Activated naive CD8-positive, alpha-beta T cell treated with anti-CD3 and anti-CD28 coated beads, Interleukin-2, amount 50 U/mL, for 24 hours (primary cell): ENCODE data around the gene CIRBP.
A peak's percentile ranks its signal among the peaks of the same experiment; 100 is the strongest.

Experiments used
- ATAC-seq: fragments of 150-1000 bp; cut with Tn5 transposase; one replicate; pipeline ENCODE4 v1.10.0; 2021
- DNase-seq: peaks from one replicate; pipeline ENCODE4 v3.0.0; 2021
- H3K27ac Mint-ChIP-seq: one replicate; pipeline ENCODE4 v1.8.0; 2021; ENCODE audit warnings: mild to moderate bottlenecking, mixed read lengths
- H3K27me3 Mint-ChIP-seq: one replicate; pipeline ENCODE4 v1.8.0; 2021; ENCODE audit warnings: mixed read lengths
- H3K36me3 Mint-ChIP-seq: one replicate; pipeline ENCODE4 v1.8.0; 2021; ENCODE audit warnings: low read depth, mixed read lengths
- H3K4me1 Mint-ChIP-seq: one replicate; pipeline ENCODE4 v1.8.0; 2021; ENCODE audit warnings: mixed read lengths
- H3K4me3 Mint-ChIP-seq: one replicate; pipeline ENCODE4 v1.8.0; 2021; ENCODE audit warnings: mild to moderate bottlenecking, moderate library complexity, mixed read lengths
- H3K9me3 Mint-ChIP-seq: one replicate; pipeline ENCODE4 v1.8.0; 2021; ENCODE audit warnings: mixed read lengths

The CIRBP gene

DNA sequence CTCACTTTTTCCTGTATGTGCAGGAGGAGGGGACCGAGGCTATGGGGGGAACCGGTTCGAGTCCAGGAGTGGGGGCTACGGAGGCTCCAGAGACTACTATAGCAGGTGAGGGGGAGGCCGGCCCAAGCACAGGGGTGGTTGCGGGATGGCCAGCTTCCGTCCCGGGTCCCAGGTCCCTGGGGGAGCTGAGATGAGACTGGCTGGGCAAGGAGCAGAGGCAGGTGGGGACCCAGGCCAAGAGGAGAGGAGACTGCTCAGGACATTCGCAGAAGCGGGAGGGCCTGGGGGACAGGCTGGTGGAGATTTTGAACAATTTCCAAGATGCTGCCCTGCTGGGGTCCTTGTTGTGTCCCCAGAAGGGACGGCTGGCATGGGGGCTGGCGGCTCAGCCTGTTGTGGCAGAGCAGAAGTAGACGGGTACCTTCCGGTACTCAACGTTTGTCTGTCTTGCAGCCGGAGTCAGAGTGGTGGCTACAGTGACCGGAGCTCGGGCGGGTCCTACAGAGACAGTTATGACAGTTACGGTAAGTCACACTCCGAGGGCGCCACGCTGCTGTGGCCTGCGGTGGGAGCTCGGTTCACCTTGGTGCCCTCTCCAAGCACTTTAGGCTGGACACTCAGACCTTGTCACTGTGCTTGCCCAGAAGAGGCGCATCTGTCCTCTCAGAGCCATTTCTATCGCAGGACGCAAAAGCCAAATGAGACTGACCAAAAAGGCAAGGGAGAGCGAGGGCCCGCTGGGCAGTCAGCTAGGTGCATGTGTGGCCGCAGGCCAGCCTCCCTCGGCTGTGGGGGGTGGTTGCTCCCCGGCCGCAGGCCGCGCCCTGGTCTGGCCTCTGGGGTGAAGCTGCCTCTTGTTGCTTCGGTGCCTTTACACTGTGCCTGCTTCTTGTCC lies 2.6 kb downstream of the CIRBP start:
- H3K4me1 Mint-ChIP-seq: peaks cover 69% of the 10 kb centered on the region
- ATAC-seq (no peak), DNase-seq (no peak)
- no peaks in the 10 kb centered on the region for H3K27me3 Mint-ChIP-seq
- H3K36me3 Mint-ChIP-seq: peaks cover 48% of the 10 kb centered on the region
- H3K27ac Mint-ChIP-seq: peak overlapping the region; percentile 96
- no peaks in the 10 kb centered on the region for H3K9me3 Mint-ChIP-seq
- H3K4me3 Mint-ChIP-seq: peak overlapping the region; percentile 95

DNA sequence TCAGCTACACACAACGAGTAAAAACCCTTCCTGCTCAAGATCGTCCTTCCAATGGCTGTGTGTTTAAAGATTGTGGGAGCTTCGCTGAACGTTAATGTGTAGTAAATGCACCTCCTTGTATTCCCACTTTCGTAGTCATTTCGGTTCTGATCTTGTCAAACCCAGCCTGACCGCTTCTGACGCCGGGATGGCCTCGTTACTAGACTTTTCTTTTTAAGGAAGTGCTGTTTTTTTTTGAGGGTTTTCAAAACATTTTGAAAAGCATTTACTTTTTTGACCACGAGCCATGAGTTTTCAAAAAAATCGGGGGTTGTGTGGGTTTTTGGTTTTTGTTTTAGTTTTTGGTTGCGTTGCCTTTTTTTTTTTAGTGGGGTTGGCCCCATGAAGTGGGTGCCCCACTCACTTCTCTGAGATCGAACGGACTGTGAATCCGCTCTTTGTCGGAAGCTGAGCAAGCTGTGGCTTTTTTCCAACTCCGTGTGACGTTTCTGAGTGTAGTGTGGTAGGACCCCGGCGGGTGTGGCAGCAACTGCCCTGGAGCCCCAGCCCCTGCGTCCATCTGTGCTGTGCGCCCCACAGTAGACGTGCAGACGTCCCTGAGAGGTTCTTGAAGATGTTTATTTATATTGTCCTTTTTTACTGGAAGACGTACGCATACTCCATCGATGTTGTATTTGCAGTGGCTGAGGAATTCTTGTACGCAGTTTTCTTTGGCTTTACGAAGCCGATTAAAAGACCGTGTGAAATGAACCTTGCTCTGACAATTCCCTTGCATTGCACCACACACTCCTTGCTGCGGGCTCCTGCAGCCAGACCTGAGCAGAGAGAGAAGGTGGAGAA lies 3.5 kb downstream of the CIRBP start:
- DNase-seq (no peak), ATAC-seq (no peak)
- Mint-ChIP-seq H3K27ac (peak overlapping the region; percentile 74), H3K9me3 (no peaks in the 10 kb centered on the region), H3K36me3 (peaks cover 50% of the 10 kb centered on the region), H3K27me3 (no peaks in the 10 kb centered on the region), H3K4me1 (peaks cover 67% of the 10 kb centered on the region), H3K4me3 (peak overlapping the region; percentile 36)

DNA sequence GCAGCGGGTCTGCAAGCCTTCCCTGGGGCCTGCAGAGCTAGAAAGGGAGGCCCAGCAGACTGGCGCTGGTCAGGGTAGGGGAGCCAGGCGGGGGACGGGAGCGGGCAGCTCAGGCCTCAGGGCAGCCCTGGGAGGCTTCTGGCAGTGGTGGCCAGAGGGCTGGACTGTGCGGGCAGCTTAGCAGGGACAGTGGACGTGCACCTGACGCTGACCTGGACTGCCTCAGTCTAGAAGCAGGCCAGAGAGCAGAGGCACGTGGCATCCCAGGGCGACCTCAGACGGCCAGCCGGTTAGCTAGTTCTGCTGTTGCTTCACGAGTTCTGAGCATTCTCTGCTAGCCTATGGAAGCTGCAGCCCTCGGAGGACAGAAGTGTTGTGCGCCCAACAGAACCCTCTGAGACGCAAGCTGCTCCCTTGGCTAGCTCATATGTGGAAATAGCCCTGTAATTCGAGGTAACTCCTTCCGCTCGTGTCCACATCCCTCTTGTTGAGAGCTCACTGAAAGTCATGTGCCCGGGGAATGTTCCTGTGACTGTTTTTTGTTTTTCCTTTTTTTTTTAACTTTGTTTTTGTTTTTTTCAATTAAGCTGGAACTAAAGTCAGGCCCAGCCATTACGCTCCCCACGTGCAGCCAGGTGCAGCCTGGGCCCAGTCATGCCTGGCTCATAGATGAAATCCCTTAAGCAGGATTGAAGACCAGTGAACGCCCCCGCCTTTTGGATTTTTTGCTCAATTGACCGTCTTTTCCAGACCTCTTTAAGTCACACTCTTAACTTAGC lies 4.3 kb downstream of the CIRBP start:
- Mint-ChIP-seq H3K36me3 (peaks cover 50% of the 10 kb centered on the region), H3K27ac (peak overlapping the region; percentile 82), H3K4me3 (peak overlapping the region; percentile 71), H3K27me3 (no peaks in the 10 kb centered on the region), H3K4me1 (peaks cover 65% of the 10 kb centered on the region), H3K9me3 (no peaks in the 10 kb centered on the region)
- ATAC-seq (no peak), DNase-seq (no peak)

DNA sequence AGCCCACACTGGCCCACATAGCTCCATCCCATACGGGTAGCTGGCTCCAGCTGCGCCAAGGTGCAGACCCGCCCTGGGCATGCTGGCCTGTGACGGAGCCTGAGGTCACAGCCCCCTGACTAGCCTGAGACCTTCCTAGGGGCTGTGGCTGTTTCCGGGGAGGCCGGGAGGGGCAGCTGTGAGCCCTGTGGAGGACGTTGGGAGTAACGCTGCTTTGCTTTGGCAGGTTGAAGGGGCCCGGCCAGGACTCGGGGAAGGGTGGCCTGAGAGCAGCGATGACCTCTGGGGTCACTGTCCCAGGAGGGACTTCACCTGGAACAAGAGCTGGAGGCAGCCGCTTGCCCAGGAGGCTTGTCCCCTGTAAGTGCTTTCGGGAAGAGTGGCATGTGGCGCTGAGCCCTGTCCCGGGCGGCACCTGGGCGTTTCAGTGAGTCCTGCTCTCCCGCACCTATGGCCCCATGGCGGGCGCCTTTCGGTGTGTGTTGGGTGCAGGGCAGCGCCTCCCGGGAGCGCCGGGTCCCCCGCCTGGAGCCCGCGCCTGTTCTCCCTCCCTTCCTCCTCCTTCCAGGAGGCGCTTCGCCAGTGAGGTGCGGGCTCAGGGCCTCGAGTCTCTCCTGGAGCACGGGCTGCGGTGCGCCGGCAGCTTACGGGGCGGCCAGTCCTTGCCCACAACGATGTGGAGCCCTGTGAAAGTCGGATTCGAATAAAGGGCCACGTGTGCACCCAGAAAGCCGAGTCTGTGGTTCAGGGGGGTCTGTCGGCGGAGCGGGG lies 5.1 kb downstream of the CIRBP start:
- Mint-ChIP-seq H3K27ac (peak overlapping the region; percentile 82), H3K36me3 (peaks cover 50% of the 10 kb centered on the region), H3K9me3 (no peaks in the 10 kb centered on the region), H3K4me1 (peaks cover 59% of the 10 kb centered on the region), H3K27me3 (no peaks in the 10 kb centered on the region), H3K4me3 (peak overlapping the region; percentile 73)
- ATAC-seq: no peak
- DNase-seq: no peak

DNA sequence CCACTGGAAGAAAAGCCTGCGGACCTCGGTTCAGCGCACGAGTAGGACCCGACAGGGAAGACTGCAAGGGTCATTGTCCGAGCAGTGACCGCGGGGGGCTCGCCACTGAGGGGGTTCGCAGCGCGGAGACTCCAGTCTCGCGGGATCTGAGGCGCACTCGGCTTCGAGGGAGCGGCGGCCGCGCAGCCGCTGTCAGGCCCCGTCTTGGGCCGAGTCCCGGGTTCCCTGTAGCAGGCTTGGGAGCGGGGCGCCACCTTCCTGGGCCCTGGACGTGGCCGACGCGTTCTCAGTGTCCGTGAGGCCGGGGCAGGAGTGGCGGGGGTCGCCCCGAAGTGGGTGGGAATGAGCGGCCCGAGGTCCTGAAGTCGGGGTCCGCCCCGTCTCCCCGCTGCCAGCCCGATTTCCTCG lies 5.7 kb downstream of the CIRBP start:
- H3K9me3 Mint-ChIP-seq: no peaks in the 10 kb centered on the region
- ATAC-seq (no peak), DNase-seq (no peak)
- H3K27ac Mint-ChIP-seq: peak overlapping the region; percentile 79
- peak overlapping the region; percentile 73 for H3K4me3 Mint-ChIP-seq
- H3K27me3 Mint-ChIP-seq: no peaks in the 10 kb centered on the region
- peaks cover 52% of the 10 kb centered on the region for H3K36me3 Mint-ChIP-seq
- H3K4me1 Mint-ChIP-seq: peaks cover 60% of the 10 kb centered on the region

DNA sequence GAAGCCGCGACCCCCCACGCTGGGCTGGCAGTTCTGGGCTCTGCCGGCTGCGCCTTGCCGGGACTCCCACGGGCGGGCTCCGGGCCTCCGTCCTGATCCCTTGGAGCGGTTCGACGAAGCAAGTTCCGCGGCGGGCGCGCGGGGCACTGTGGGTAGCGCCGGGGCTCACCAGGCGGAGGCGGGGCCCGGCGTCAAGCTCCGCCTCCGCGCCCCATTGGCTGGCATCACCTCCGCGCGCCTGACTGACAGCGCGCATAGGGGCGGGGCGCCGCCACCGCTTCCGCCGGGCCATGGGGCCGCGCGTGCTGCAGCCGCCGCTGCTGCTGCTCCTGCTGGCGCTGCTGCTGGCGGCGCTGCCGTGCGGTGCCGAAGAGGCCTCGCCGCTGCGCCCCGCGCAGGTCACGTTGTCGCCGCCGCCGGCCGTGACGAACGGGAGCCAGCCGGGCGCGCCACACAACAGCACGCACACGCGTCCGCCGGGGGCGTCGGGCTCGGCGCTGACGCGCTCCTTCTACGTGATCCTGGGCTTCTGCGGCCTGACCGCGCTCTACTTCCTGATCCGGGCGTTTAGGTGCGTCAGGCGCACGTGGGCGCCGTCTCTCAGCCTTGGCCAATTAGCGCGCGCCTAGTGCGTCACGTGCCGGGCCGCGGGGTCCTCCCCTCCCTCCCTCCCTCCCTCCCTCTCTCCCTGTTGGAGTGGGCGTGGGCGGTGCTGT lies 6.3 kb downstream of the CIRBP start, which contains the start of gene FAM174C:
Gene FAM174C (plus strand): TSS at position 271 of the 716 bp plus-strand sequence. CDS start 20 bp downstream, at position 291.
- Mint-ChIP-seq H3K27ac (peak within 1 kb of the TSS; percentile 95), H3K27me3 (no peaks in the 10 kb centered on the region), H3K9me3 (no peaks in the 10 kb centered on the region), H3K4me1 (peaks cover 55% of the 10 kb centered on the region), H3K36me3 (peaks cover 47% of the 10 kb centered on the region), H3K4me3 (peak within 1 kb of the TSS; percentile 89)
- peak; percentile 87 for ATAC-seq
- DNase-seq: peak; percentile 96

DNA sequence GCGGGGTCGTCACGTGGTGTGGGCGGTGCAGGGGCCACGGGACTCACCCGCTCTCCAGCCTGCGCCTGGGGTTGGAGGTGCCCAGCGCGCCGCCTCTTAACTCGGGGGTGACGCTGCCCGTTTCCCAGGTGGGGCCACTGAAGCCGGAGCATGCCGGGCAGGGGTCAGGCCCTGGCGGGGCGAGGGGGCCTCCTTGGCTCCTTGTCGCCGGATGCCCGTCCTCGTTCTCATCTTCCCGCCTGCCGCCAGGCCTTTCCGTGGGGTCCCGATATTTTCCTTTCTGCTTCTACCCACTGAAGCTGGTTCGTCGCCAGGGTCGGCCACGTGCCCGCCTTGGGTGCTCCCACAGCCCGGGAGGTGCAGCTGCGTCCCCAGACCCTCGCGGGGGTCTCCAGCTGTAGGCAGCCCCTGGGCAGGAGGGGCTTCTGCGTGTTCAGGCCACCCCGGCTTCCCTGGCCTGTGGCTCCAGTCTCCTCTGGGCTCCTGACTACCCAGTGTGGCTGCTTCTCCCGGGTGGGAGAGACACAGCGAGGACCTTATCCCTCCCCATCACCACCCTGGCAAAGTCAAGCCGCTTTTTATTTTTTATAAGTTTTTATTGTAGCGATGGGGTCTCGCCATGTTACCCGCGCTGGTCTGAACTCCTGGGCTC lies 7.0 kb downstream of the CIRBP start:
- H3K27me3 Mint-ChIP-seq: no peaks in the 10 kb centered on the region
- H3K4me1 Mint-ChIP-seq: peaks cover 49% of the 10 kb centered on the region
- H3K4me3 Mint-ChIP-seq: peak overlapping the region; percentile 89
- no peaks in the 10 kb centered on the region for H3K9me3 Mint-ChIP-seq
- peaks cover 41% of the 10 kb centered on the region for H3K36me3 Mint-ChIP-seq
- peak overlapping the region; percentile 95 for H3K27ac Mint-ChIP-seq
- ATAC-seq: no peak
- DNase-seq: no peak

DNA sequence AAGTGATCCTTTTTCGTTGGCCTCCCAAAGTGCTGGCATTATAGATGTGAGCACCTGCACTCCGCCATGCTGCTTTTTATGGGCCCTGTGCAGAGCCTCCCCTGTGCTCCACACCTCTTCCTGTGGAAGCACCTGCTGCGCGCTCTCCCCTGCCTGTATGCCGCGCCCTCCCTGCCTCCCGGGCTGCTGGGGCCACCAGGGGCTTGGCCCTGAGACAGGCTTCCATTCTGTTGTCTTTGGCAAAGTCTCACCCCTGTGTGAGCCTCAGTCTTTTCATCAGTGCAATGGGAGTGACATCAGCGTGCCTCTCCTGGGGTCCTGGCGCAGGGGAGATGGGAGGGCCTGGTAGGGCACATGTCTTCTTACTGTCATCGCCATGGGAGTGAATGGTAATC lies 7.5 kb downstream of the CIRBP start:
- Mint-ChIP-seq H3K27ac (peak overlapping the region; percentile 95), H3K27me3 (no peaks in the 10 kb centered on the region), H3K4me3 (peak overlapping the region; percentile 89), H3K4me1 (peaks cover 44% of the 10 kb centered on the region), H3K9me3 (no peaks in the 10 kb centered on the region), H3K36me3 (peaks cover 36% of the 10 kb centered on the region)
- ATAC-seq (no peak), DNase-seq (no peak)

DNA sequence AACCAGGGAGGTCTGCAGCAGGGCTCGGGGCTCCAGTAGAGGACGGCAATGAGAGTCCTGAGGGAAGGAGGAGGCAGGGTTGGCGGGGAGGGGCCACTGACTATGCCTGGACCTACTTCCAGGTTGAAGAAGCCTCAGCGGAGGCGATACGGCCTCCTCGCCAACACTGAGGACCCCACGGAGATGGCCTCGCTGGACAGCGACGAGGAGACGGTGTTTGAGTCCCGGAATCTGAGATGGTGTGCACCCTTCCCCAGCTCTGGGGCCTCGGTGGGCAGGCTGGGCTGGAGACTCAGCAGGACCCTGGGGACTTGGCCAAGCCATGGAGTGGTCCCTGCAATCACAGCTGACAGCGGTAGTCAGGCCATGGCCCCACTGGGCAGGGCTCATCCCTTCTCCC lies 7.9 kb downstream of the CIRBP start:
- Mint-ChIP-seq H3K27ac (peak overlapping the region; percentile 95), H3K4me1 (peaks cover 40% of the 10 kb centered on the region), H3K27me3 (no peaks in the 10 kb centered on the region), H3K4me3 (peak overlapping the region; percentile 89), H3K36me3 (peaks cover 32% of the 10 kb centered on the region), H3K9me3 (no peaks in the 10 kb centered on the region)
- ATAC-seq (no peak), DNase-seq (no peak)

DNA sequence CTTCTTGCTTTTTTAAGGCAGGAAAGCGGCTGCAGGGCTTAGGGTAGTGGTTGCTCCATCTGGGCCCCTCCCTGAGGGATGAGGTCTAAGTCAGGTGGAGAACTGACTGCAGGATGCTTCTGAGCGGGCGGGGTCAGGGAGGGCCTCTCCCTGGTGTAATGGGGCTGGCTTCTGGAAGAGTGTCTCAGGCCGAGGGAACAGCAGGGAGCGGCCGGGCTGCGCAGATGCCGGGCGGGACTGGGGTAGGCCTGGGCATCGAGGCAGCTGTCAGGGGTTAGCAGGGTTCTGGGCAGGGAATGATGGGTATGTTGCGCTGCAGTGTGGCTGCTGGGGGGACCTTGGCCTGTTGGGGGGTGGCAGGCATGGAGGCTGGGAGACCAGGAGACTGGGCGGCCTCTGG lies 8.9 kb downstream of the CIRBP start:
- ATAC-seq (no peak), DNase-seq (no peak)
- Mint-ChIP-seq H3K4me3 (no peak overlapping the region), H3K9me3 (no peaks in the 10 kb centered on the region), H3K27me3 (no peaks in the 10 kb centered on the region), H3K27ac (no peak overlapping the region), H3K4me1 (peaks cover 30% of the 10 kb centered on the region), H3K36me3 (peaks cover 23% of the 10 kb centered on the region)

DNA sequence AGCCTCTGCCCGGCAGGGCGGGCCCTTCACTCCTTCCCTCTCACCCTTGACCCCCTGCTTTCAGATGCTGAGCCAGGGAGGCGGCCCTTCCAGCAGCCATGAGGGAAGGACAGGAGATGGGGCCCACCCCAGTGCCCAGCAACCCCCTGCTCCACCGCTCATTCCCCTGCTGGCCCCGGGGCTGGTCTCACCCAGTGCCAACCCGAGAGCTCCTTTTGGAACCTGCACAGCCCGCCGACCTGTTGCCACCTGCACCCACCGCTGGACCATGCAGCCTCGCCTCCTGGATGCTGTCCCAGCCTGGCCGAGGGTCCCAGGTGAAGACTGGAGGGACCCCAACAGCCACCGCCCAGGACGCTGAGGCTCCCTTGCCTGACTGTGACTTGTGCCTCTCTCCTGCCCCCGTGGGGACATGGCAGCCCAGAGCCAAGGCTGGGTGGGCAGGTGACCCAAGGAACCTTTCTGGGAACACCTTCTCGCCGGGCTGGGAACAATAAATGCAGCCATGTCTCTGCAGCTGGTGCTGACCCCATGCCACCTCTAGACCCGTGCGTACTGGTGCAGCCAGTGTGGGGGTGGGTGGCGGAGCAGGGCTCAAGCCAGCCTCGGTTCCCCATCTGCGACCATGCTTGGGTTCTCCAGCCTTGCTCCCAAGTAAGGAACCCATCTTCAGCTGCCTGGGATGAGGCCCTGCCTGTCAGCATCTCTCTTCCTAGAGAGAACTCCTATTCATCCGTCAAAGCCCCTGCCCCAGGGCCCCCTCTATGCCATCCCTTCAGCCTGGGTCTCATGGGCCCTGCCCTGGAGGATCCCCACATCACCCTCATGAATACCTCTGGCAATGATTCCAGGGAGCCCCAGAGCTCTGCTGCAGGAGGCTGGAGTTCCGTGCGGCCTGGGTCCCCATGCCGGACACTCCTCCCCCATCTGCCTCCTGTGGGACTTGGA lies 9.9 kb downstream of the CIRBP start:
- no peak overlapping the region for H3K27ac Mint-ChIP-seq
- H3K9me3 Mint-ChIP-seq: no peaks in the 10 kb centered on the region
- H3K27me3 Mint-ChIP-seq: peaks cover under 1% of the 10 kb centered on the region
- H3K4me3 Mint-ChIP-seq: no peak overlapping the region
- H3K4me1 Mint-ChIP-seq: peaks cover 23% of the 10 kb centered on the region
- DNase-seq (no peak), ATAC-seq (no peak)
- H3K36me3 Mint-ChIP-seq: peaks cover 16% of the 10 kb centered on the region

DNA sequence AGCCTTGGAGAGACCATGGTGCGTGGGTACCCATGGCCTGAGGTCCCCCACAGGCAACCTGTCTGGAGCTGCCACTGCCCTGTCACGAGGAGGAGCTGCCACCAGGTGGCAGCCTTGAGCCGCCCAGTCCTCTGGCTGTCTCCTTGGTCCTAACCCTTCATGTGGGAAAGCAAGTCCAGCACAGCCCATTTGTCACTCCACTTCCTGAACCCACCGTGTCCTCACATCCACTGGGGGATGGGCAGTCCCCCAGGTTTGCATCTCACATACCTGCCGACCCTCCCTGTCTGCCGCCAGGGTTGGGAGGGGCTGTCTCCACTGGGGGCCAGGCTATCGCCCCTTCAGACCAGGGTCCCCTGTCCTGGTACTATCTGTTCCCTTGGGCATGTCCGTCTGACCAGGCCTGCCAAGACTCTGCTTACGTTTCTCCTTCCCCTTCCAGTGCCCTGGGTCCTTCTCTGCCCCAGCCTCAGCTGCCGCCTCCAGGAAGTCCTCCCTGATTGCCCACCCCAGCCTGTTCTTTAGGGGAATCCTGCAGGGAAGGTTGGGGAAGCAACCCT lies 10.7 kb downstream of the CIRBP start:
- peaks cover 18% of the 10 kb centered on the region for H3K4me1 Mint-ChIP-seq

More for the DNA sequence above, 10.7 kb downstream of the CIRBP start:
- DNase-seq (peak; percentile 86), ATAC-seq (peak; percentile 17)
- no peak overlapping the region for H3K27ac Mint-ChIP-seq
- peaks cover 12% of the 10 kb centered on the region for H3K36me3 Mint-ChIP-seq
- H3K4me3 Mint-ChIP-seq: peak overlapping the region; percentile 17
- H3K9me3 Mint-ChIP-seq: no peaks in the 10 kb centered on the region
- H3K27me3 Mint-ChIP-seq: peaks cover 8% of the 10 kb centered on the region
